ENCODE measurements around the gene SLC26A8.

DNA sequence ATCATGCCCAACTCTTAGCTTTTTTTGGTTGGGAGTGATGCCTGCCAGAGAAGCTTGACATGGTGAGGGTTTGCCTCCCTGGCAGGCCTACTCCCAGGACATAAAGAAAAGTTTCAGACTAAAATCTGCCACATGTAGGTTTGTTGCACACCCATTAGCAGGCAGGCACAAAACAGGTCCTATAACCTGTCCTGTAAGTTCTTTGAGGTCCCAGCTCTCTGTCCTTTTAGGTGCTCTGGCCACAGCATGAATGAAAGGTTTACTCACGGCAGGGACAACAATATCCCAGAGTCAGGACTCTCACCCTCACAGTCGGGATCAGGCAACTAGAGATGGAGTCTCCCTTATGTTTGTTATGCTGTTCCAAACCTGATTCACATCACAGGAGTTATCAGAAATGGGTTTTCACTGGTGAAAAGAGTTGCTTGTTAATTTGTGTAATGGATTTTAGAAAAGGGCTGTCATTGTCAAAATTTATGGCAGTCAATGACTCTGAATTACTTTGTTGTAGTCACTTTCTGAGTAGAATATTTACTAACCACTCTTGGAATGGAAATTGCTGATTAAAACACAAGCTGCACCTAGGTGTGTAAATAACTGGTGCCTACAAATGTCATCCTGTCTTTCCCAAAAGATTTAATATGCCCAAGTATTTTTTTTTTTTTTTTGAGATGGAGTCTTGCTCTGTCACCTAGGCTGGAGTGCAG is 97.8 kb downstream of the SLC26A8 start:
- TF ChIP-seq CTCF (conservative IDR thresholded peaks at IDR 0.05 in 1 of 2, IDR thresholded peaks at IDR 0.05 in 1 of 2; ENCODE audit: extremely low read depth in 1 of 2, insufficient read depth in 1 of 2, low read depth in 1 of 2, low read length in 2 of 2): no peak
- no peak for TF ChIP-seq EZH2 (IDR thresholded peaks at IDR 0.05; ENCODE audit: borderline replicate concordance, low read length)
